Measurements from ENCODE around the gene PYCARD. TPM values are rescaled to one million over a fixed set of nuclear protein-coding genes. Genes with fewer than 3 reads are reported as not detected.
A peak's percentile ranks its signal among the peaks of the same experiment; 100 is the strongest.
"Not testable (repeated sequence)": the region's sequence is repeated elsewhere in the genome, so short reads cannot be mapped to it uniquely, and the experiment has no call there.

The PYCARD gene
- total RNA-seq, 3 donors from 2014 or later = 32.9 to 50.2 (median 35.7) TPM

- H3K27ac ChIP-seq = peak overlapping the region; percentile 96
- no peaks in the 10 kb centered on the region for H3K9me3 ChIP-seq
- peaks cover 0 to 16% of the 10 kb centered on the region in 2 donors for H3K4me1 ChIP-seq
- no peaks in the 10 kb centered on the region for H3K36me3 ChIP-seq
- TF ChIP-seq POLR2AphosphoS5 (IDR thresholded peaks at IDR 0.05) = no peak
- no peak for TF ChIP-seq CTCF (IDR thresholded peaks at IDR 0.05)
- TF ChIP-seq POLR2A (IDR thresholded peaks at IDR 0.05) = no peak
- peak overlapping the region; percentile 80 to 81 (median 81) for H3K4me3 ChIP-seq
- no peaks in the 10 kb centered on the region for H3K27me3 ChIP-seq
- DNase-seq (ENCODE audit: low spot score in 2 of 2) = peak in 1 of 2 donors; percentile 20
- intact Hi-C loops (cut with DNase I; ENCODE audit: low total_unique reads) = no loop called here
Observed at GRCh38 chr16:31179219-31179746, 23.3 kb downstream of the PYCARD start.

GRCh38 chr16:31177136-31177535 lies 25.4 kb downstream of the PYCARD start:
- no peaks in the 10 kb centered on the region for H3K27me3 ChIP-seq
- H3K4me3 ChIP-seq = no peak overlapping the region
- no peaks in the 10 kb centered on the region for H3K36me3 ChIP-seq
- no peaks in the 10 kb centered on the region for H3K9me3 ChIP-seq
- no peak overlapping the region for H3K27ac ChIP-seq
- TF ChIP-seq POLR2AphosphoS5 (IDR thresholded peaks at IDR 0.05) = no peak
- TF ChIP-seq POLR2A (IDR thresholded peaks at IDR 0.05) = no peak
- no peak for TF ChIP-seq CTCF (IDR thresholded peaks at IDR 0.05)
- intact Hi-C loops (cut with DNase I; ENCODE audit: low total_unique reads) = no loop called here
- no peak for DNase-seq (ENCODE audit: low spot score in 2 of 2)
- peaks cover 0 to 8% of the 10 kb centered on the region in 2 donors for H3K4me1 ChIP-seq

GRCh38 chr16:31170048-31170447 lies 32.5 kb downstream of the PYCARD start:
- DNase-seq (ENCODE audit: low spot score in 2 of 2); H3K27me3 ChIP-seq; intact Hi-C loops (cut with DNase I; ENCODE audit: low total_unique reads); H3K36me3 ChIP-seq; H3K9me3 ChIP-seq; H3K27ac ChIP-seq; H3K4me1 ChIP-seq; H3K4me3 ChIP-seq: not testable (repeated sequence)

- no peak overlapping the region for H3K4me3 ChIP-seq
- H3K36me3 ChIP-seq = no peaks in the 10 kb centered on the region
- TF ChIP-seq POLR2A (IDR thresholded peaks at IDR 0.05) (no peak), POLR2AphosphoS5 (IDR thresholded peaks at IDR 0.05) (no peak), CTCF (IDR thresholded peaks at IDR 0.05) (no peak)
- no peaks in the 10 kb centered on the region for H3K9me3 ChIP-seq
- no peak for DNase-seq (ENCODE audit: low spot score in 2 of 2)
- intact Hi-C loops (cut with DNase I; ENCODE audit: low total_unique reads) = no loop called here
- H3K27ac ChIP-seq = no peak overlapping the region
- no peaks in the 10 kb centered on the region for H3K27me3 ChIP-seq
- H3K4me1 ChIP-seq = no peaks in the 10 kb centered on the region
Observed at GRCh38 chr16:31168848-31169247, 33.7 kb downstream of the PYCARD start.

- TF ChIP-seq POLR2AphosphoS5 (IDR thresholded peaks at IDR 0.05) = no peak
- no peak for TF ChIP-seq POLR2A (IDR thresholded peaks at IDR 0.05)
- TF ChIP-seq CTCF (IDR thresholded peaks at IDR 0.05) = no peak
- Histone ChIP-seq H3K4me1 (no peaks in the 10 kb centered on the region), H3K27me3 (no peaks in the 10 kb centered on the region), H3K27ac (no peak overlapping the region), H3K36me3 (no peaks in the 10 kb centered on the region), H3K9me3 (no peaks in the 10 kb centered on the region), H3K4me3 (no peak overlapping the region)
- intact Hi-C loops (cut with DNase I; ENCODE audit: low total_unique reads) = no loop called here
- DNase-seq (ENCODE audit: low spot score in 2 of 2) = no peak
Observed at GRCh38 chr16:31167315-31167714, 35.2 kb downstream of the PYCARD start.

- intact Hi-C loops (cut with DNase I; ENCODE audit: low total_unique reads) = no loop called here
- TF ChIP-seq POLR2A (IDR thresholded peaks at IDR 0.05) (no peak), CTCF (IDR thresholded peaks at IDR 0.05) (no peak), POLR2AphosphoS5 (IDR thresholded peaks at IDR 0.05) (no peak)
- H3K36me3 ChIP-seq = no peaks in the 10 kb centered on the region
- H3K27me3 ChIP-seq = no peaks in the 10 kb centered on the region
- H3K27ac ChIP-seq = no peak overlapping the region
- H3K4me1 ChIP-seq = no peaks in the 10 kb centered on the region
- DNase-seq (ENCODE audit: low spot score in 2 of 2) = no peak
- H3K9me3 ChIP-seq = no peaks in the 10 kb centered on the region
- H3K4me3 ChIP-seq = no peak overlapping the region
Observed at GRCh38 chr16:31157136-31157535, 45.4 kb downstream of the PYCARD start.

Measured in breast epithelium (tissue), 4 donors.